Neural cell (in vitro differentiated cells): ENCODE results near the gene AANAT. TPM values are rescaled to one million over a fixed set of nuclear protein-coding genes. Genes with fewer than 3 reads are reported as not detected.

ENCODE experiments used
- H2AFZ ChIP-seq: fragments of 200-600, 300-800 bp; sonication (generic), shearing (Covaris generic); 2 replicates; pipeline ENCODE4 v1.6.0; 2014; ENCODE audit warnings: low read depth, mild to moderate bottlenecking, antibody characterized with exemption, low read length, moderate library complexity
- H3F3A ChIP-seq: fragments of 200-600 bp; shearing (Covaris generic); 2 replicates; pipeline ENCODE4 v1.6.1; 2016; ENCODE audit warnings: mild to moderate bottlenecking, moderate library complexity, mixed read lengths, antibody characterized with exemption, low read length; ENCODE audit not compliant: insufficient read depth, poor library complexity, severe bottlenecking
- H3K27ac ChIP-seq: fragments of 200-600, 300-800 bp; sonication (generic), shearing (Covaris generic); 2 replicates; pipeline ENCODE4 v1.5.1; 2014; ENCODE audit warnings: mild to moderate bottlenecking, low read length, moderate library complexity
- H3K27me3 ChIP-seq: fragments of 300-800, 200-600 bp; sonication (generic), shearing (Covaris generic); 2 replicates; pipeline ENCODE4 v1.6.0; 2014; ENCODE audit warnings: mild to moderate bottlenecking, low read depth, low read length, moderate library complexity; ENCODE audit not compliant: insufficient read depth
- H3K36me3 ChIP-seq: fragments of 300-800, 200-600 bp; sonication (generic), shearing (Covaris generic); 2 replicates; pipeline ENCODE4 v1.5.1; 2014; ENCODE audit warnings: mild to moderate bottlenecking, antibody characterized with exemption, low read length, moderate library complexity; ENCODE audit not compliant: insufficient read depth
- H3K4me2 ChIP-seq: fragments of 300-800, 200-600 bp; sonication (generic), shearing (Covaris generic); 2 replicates; pipeline ENCODE4 v1.6.0; 2014; ENCODE audit warnings: mild to moderate bottlenecking, low read length
- H3K4me3 ChIP-seq: fragments of 300-800, 200-600 bp; sonication (generic), shearing (Covaris generic); 2 replicates; pipeline ENCODE4 v1.5.1; 2014; ENCODE audit warnings: mild to moderate bottlenecking, low read length, moderate library complexity
- H3K79me2 ChIP-seq: fragments of 200-600 bp; shearing (Covaris generic); replicated peaks from 2 replicates; pipeline ENCODE4 v1.6.0; 2014; ENCODE audit warnings: mild to moderate bottlenecking, low read length, moderate library complexity; ENCODE audit not compliant: insufficient read depth
- H3K9ac ChIP-seq: fragments of 300-800, 200-600 bp; sonication (generic), shearing (Covaris generic); 2 replicates; pipeline ENCODE4 v1.6.1; 2016; ENCODE audit warnings: mild to moderate bottlenecking, low read length, mixed read lengths
- H3K9me2 ChIP-seq: fragments of 200-600 bp; shearing (Covaris generic); 2 replicates; pipeline ENCODE4 v1.6.1; 2016; ENCODE audit warnings: mild to moderate bottlenecking, low read length, mixed read lengths; ENCODE audit not compliant: insufficient read depth
- H3K9me3 ChIP-seq: fragments of 200-600, 300-800 bp; sonication (generic), shearing (Covaris generic); 2 replicates; pipeline ENCODE4 v1.6.1; 2016; ENCODE audit warnings: mild to moderate bottlenecking, mixed run types, low read length, moderate library complexity, mixed read lengths
- H4K20me1 ChIP-seq: fragments of 200-600 bp; shearing (Covaris generic); 2 replicates; pipeline ENCODE4 v1.6.1; 2016; ENCODE audit warnings: mild to moderate bottlenecking, mixed run types; ENCODE audit not compliant: insufficient read depth
- EP300 ChIP-seq: fragments of 450-650 bp; conservative IDR thresholded peaks from 2 replicates; pipeline ENCODE4 v1.6.1; 2014; ENCODE audit warnings: antibody characterized with exemption, mild to moderate bottlenecking, moderate library complexity; ENCODE audit not compliant: poor library complexity, severe bottlenecking
- EZH2 ChIP-seq: fragments of 200-600, 300-800 bp; shearing (Covaris generic), sonication (generic); IDR thresholded peaks from 2 replicates; pipeline ENCODE4 v1.6.1; 2014; ENCODE audit warnings: antibody characterized with exemption, low read length, borderline replicate concordance, mild to moderate bottlenecking; ENCODE audit not compliant: insufficient read depth, poor library complexity, severe bottlenecking
- MXI1 ChIP-seq: fragments of 450-650 bp; conservative IDR thresholded peaks from 2 replicates; pipeline ENCODE4 v1.6.1; 2014; ENCODE audit warnings: antibody characterized with exemption, mild to moderate bottlenecking; ENCODE audit not compliant: poor library complexity, severe bottlenecking
- POLR2AphosphoS5 ChIP-seq: IDR thresholded peaks from 2 replicates; pipeline ENCODE4 v1.6.1; 2012
- RAD21 ChIP-seq: fragments of 450-650 bp; conservative IDR thresholded peaks from 2 replicates; pipeline ENCODE4 v1.6.1; 2014; ENCODE audit warnings: antibody characterized with exemption, mild to moderate bottlenecking, moderate library complexity
- SMC3 ChIP-seq: fragments of 450-650 bp; conservative IDR thresholded peaks from 2 replicates; pipeline ENCODE4 v1.6.1; 2014; ENCODE audit warnings: antibody characterized with exemption, mild to moderate bottlenecking, moderate library complexity; ENCODE audit not compliant: poor library complexity
- TAF1 ChIP-seq: IDR thresholded peaks from 2 replicates; pipeline ENCODE4 v1.6.1; 2012; ENCODE audit warnings: low read depth
- polyA plus RNA-seq: library from polyadenylated mRNA; depleted of rRNA; stranded (reverse); fragments of >200 nt; gene quantifications from 2 replicates; pipeline ENCODE4 v1.2.3, GENCODE V29; 2014
- TF ChIP-seq, protein P1 (sequence below): fragments of 450-650 bp; IDR thresholded peaks from 2 replicates; pipeline ENCODE4 v1.5.1; 2014; ENCODE audit warnings: antibody characterized with exemption, mild to moderate bottlenecking, moderate library complexity; ENCODE audit not compliant: poor library complexity, severe bottlenecking
- TF ChIP-seq, protein P2 (sequence below): IDR thresholded peaks from 2 replicates; pipeline ENCODE4 v1.6.1; 2012; ENCODE audit warnings: borderline replicate concordance

Gene AANAT
- polyA plus RNA-seq, 1 donor from 2014 or later, result not detected

- Histone ChIP-seq H3K36me3 (peaks cover 7% of the 10 kb centered on the region), H2AFZ (no peak overlapping the region), H3K27ac (no peak overlapping the region), H3K27me3 (no peaks in the 10 kb centered on the region), H3K9ac (no peak overlapping the region), H4K20me1 (no peaks in the 10 kb centered on the region), H3K9me2 (no peaks in the 10 kb centered on the region), H3K79me2 (peaks cover 5% of the 10 kb centered on the region), H3K4me2 (no peak overlapping the region), H3F3A (no peaks in the 10 kb centered on the region), H3K9me3 (no peaks in the 10 kb centered on the region), H3K4me3 (no peak overlapping the region)
- TF ChIP-seq TAF1 (no peak), SMC3 (no peak), RAD21 (no peak), POLR2AphosphoS5 (no peak), EZH2 (no peak), MXI1 (no peak), EP300 (no peak)
- TF ChIP-seq, protein P1, sequence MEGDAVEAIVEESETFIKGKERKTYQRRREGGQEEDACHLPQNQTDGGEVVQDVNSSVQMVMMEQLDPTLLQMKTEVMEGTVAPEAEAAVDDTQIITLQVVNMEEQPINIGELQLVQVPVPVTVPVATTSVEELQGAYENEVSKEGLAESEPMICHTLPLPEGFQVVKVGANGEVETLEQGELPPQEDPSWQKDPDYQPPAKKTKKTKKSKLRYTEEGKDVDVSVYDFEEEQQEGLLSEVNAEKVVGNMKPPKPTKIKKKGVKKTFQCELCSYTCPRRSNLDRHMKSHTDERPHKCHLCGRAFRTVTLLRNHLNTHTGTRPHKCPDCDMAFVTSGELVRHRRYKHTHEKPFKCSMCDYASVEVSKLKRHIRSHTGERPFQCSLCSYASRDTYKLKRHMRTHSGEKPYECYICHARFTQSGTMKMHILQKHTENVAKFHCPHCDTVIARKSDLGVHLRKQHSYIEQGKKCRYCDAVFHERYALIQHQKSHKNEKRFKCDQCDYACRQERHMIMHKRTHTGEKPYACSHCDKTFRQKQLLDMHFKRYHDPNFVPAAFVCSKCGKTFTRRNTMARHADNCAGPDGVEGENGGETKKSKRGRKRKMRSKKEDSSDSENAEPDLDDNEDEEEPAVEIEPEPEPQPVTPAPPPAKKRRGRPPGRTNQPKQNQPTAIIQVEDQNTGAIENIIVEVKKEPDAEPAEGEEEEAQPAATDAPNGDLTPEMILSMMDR, result no peak
- TF ChIP-seq, protein P2, sequence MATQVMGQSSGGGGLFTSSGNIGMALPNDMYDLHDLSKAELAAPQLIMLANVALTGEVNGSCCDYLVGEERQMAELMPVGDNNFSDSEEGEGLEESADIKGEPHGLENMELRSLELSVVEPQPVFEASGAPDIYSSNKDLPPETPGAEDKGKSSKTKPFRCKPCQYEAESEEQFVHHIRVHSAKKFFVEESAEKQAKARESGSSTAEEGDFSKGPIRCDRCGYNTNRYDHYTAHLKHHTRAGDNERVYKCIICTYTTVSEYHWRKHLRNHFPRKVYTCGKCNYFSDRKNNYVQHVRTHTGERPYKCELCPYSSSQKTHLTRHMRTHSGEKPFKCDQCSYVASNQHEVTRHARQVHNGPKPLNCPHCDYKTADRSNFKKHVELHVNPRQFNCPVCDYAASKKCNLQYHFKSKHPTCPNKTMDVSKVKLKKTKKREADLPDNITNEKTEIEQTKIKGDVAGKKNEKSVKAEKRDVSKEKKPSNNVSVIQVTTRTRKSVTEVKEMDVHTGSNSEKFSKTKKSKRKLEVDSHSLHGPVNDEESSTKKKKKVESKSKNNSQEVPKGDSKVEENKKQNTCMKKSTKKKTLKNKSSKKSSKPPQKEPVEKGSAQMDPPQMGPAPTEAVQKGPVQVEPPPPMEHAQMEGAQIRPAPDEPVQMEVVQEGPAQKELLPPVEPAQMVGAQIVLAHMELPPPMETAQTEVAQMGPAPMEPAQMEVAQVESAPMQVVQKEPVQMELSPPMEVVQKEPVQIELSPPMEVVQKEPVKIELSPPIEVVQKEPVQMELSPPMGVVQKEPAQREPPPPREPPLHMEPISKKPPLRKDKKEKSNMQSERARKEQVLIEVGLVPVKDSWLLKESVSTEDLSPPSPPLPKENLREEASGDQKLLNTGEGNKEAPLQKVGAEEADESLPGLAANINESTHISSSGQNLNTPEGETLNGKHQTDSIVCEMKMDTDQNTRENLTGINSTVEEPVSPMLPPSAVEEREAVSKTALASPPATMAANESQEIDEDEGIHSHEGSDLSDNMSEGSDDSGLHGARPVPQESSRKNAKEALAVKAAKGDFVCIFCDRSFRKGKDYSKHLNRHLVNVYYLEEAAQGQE, result no peak
Observed at GRCh38 chr17:76420356-76421043, 46.9 kb upstream of the AANAT start.

GRCh38 chr17:76421044-76421407 is 46.4 kb upstream of the AANAT start:
- H3K9ac ChIP-seq, result no peak overlapping the region
- H3K36me3 ChIP-seq, result peaks cover 7% of the 10 kb centered on the region
- H3K27me3 ChIP-seq, result no peaks in the 10 kb centered on the region
- TF ChIP-seq RAD21 (no peak), EZH2 (no peak), SMC3 (no peak), EP300 (no peak), MXI1 (no peak), POLR2AphosphoS5 (no peak), TAF1 (no peak)
- TF ChIP-seq, protein P1, result no peak
- H2AFZ ChIP-seq, result no peak overlapping the region
- no peak overlapping the region for H3K4me3 ChIP-seq
- H3K27ac ChIP-seq, result no peak overlapping the region
- H3F3A ChIP-seq, result no peaks in the 10 kb centered on the region
- peaks cover 5% of the 10 kb centered on the region for H3K79me2 ChIP-seq
- H3K9me2 ChIP-seq, result no peaks in the 10 kb centered on the region
- H3K4me2 ChIP-seq, result no peak overlapping the region
- H4K20me1 ChIP-seq, result no peaks in the 10 kb centered on the region
- H3K9me3 ChIP-seq, result no peaks in the 10 kb centered on the region
